ENCODE data around the gene ZIK1. TPM values are rescaled to one million over a fixed set of nuclear protein-coding genes. Genes with fewer than 3 reads are reported as not detected.

ZIK1 gene
- total RNA-seq, 1 experiment from 2014 or later: not detected

GRCh38 chr19:57583104-57583520, 833 bp upstream of the ZIK1 start:
- Histone ChIP-seq H3K36me3 (ENCODE audit: control insufficient read depth, insufficient read depth, low read length) (no peaks in the 10 kb centered on the region), H3K27ac (ENCODE audit: low read length) (no peak overlapping the region), H3K4me3 (ENCODE audit: low read depth in 2 of 2, low read length in 2 of 2) (no peak overlapping the region), H3K4me1 (ENCODE audit: control insufficient read depth, insufficient read depth, low read length) (peaks cover 4% of the 10 kb centered on the region; the same call in 1 of the 2 replicates), H3K27me3 (ENCODE audit: control insufficient read depth, insufficient read depth, low read length) (no peaks in the 10 kb centered on the region), H3K9me3 (ENCODE audit: control insufficient read depth, insufficient read depth, low read depth, low read length) (peaks cover 4% of the 10 kb centered on the region; the same call in 1 of the 2 replicates)
- in situ Hi-C loops (cut with HindIII; ENCODE audit: low pct_unique_long_range_greater_than_20kb, low sequenced_read_pairs) (no loop called here), intact Hi-C loops (cut with micrococcal nuclease; ENCODE audit: unreplicated experiment) (no loop called here)
- no TSS peak for BruUV-seq (replicated peaks)
- ChIA-PET CTCF (no interaction called here), POLR2A (no interaction called here)
- ATAC-seq: no peak
- DNase-seq (ENCODE audit: low read depth, low spot score): no peak
- TF ChIP-seq TCF7L2 (IDR thresholded peaks at IDR 0.05; ENCODE audit: low read depth, low read length) (no peak), CTCF (IDR thresholded peaks at IDR 0.05) (no peak), SIN3A (IDR thresholded peaks at IDR 0.05; ENCODE audit: borderline replicate concordance, insufficient read depth, low read depth, low read length) (no peak), POLR2AphosphoS5 (IDR thresholded peaks at IDR 0.05; ENCODE audit: low read depth, low read length) (no peak)
- TF ChIP-seq, protein P1, sequence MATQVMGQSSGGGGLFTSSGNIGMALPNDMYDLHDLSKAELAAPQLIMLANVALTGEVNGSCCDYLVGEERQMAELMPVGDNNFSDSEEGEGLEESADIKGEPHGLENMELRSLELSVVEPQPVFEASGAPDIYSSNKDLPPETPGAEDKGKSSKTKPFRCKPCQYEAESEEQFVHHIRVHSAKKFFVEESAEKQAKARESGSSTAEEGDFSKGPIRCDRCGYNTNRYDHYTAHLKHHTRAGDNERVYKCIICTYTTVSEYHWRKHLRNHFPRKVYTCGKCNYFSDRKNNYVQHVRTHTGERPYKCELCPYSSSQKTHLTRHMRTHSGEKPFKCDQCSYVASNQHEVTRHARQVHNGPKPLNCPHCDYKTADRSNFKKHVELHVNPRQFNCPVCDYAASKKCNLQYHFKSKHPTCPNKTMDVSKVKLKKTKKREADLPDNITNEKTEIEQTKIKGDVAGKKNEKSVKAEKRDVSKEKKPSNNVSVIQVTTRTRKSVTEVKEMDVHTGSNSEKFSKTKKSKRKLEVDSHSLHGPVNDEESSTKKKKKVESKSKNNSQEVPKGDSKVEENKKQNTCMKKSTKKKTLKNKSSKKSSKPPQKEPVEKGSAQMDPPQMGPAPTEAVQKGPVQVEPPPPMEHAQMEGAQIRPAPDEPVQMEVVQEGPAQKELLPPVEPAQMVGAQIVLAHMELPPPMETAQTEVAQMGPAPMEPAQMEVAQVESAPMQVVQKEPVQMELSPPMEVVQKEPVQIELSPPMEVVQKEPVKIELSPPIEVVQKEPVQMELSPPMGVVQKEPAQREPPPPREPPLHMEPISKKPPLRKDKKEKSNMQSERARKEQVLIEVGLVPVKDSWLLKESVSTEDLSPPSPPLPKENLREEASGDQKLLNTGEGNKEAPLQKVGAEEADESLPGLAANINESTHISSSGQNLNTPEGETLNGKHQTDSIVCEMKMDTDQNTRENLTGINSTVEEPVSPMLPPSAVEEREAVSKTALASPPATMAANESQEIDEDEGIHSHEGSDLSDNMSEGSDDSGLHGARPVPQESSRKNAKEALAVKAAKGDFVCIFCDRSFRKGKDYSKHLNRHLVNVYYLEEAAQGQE (IDR thresholded peaks at IDR 0.05; ENCODE audit: insufficient read depth in 1 of 2, low read depth in 2 of 2, low read length in 1 of 2): no peak

GRCh38 chr19:57587529-57587928, 3.6 kb downstream of the ZIK1 start:
- Histone ChIP-seq H3K27me3 (ENCODE audit: control insufficient read depth, insufficient read depth, low read length) (no peaks in the 10 kb centered on the region), H3K27ac (ENCODE audit: low read length) (no peak overlapping the region), H3K36me3 (ENCODE audit: control insufficient read depth, insufficient read depth, low read length) (no peaks in the 10 kb centered on the region), H3K9me3 (ENCODE audit: control insufficient read depth, insufficient read depth, low read depth, low read length) (peaks cover 20% of the 10 kb centered on the region), H3K4me1 (ENCODE audit: control insufficient read depth, insufficient read depth, low read length) (no peaks in the 10 kb centered on the region), H3K4me3 (ENCODE audit: low read depth in 2 of 2, low read length in 2 of 2) (no peak overlapping the region)
- intact Hi-C loops (cut with micrococcal nuclease; ENCODE audit: unreplicated experiment) (no loop called here), in situ Hi-C loops (cut with HindIII; ENCODE audit: low pct_unique_long_range_greater_than_20kb, low sequenced_read_pairs) (no loop called here)
- POLR2A ChIA-PET: no interaction called here
- BruUV-seq (replicated peaks): no TSS peak
- no peak for ATAC-seq
- no peak for DNase-seq (ENCODE audit: low read depth, low spot score)
- TF ChIP-seq, protein P1 (IDR thresholded peaks at IDR 0.05; ENCODE audit: insufficient read depth in 1 of 2, low read depth in 2 of 2, low read length in 1 of 2): no peak
- TF ChIP-seq POLR2AphosphoS5 (IDR thresholded peaks at IDR 0.05; ENCODE audit: low read depth, low read length) (no peak), CTCF (IDR thresholded peaks at IDR 0.05) (no peak), TCF7L2 (IDR thresholded peaks at IDR 0.05; ENCODE audit: low read depth, low read length) (no peak), SIN3A (IDR thresholded peaks at IDR 0.05; ENCODE audit: borderline replicate concordance, insufficient read depth, low read depth, low read length) (no peak)
- CTCF ChIA-PET: no interaction called here
